Measurements from ENCODE around the gene C22orf39.

The C22orf39 gene

GRCh38 chr22:19424186-19424500 lies 23.4 kb downstream of the C22orf39 start:
- no peak for DNase-seq

GRCh38 chr22:19422440-19423301 lies 24.8 kb downstream of the C22orf39 start:
- no peak for DNase-seq

GRCh38 chr22:19420321-19420720 lies 27.2 kb downstream of the C22orf39 start:
- no peak for DNase-seq

- DNase-seq, result no peak
Measured at GRCh38 chr22:19419464-19420178, 27.9 kb downstream of the C22orf39 start.

- no peak for DNase-seq
Measured at GRCh38 chr22:19419086-19419463, 28.4 kb downstream of the C22orf39 start.

- DNase-seq, result no peak
Measured at GRCh38 chr22:19412923-19413322, 34.6 kb downstream of the C22orf39 start.

- DNase-seq, result no peak
Measured at GRCh38 chr22:19412478-19412877, 35.0 kb downstream of the C22orf39 start.

GRCh38 chr22:19411690-19412045 lies 35.8 kb downstream of the C22orf39 start:
- no peak for DNase-seq

- DNase-seq, result no peak
Measured at GRCh38 chr22:19410941-19411689, 36.4 kb downstream of the C22orf39 start.

GRCh38 chr22:19407649-19408606 lies 39.6 kb downstream of the C22orf39 start:
- no peak for DNase-seq

- DNase-seq, result no peak
Measured at GRCh38 chr22:19406846-19407245, 40.7 kb downstream of the C22orf39 start.

GRCh38 chr22:19406281-19406811 lies 41.2 kb downstream of the C22orf39 start:
- no peak for DNase-seq

- DNase-seq, result no peak
Measured at GRCh38 chr22:19405652-19406051, 41.9 kb downstream of the C22orf39 start.

GRCh38 chr22:19405133-19405532 lies 42.4 kb downstream of the C22orf39 start:
- no peak for DNase-seq

GRCh38 chr22:19404676-19405075 lies 42.8 kb downstream of the C22orf39 start:
- no peak for DNase-seq

GRCh38 chr22:19402642-19403191 lies 44.8 kb downstream of the C22orf39 start:
- no peak for DNase-seq

GRCh38 chr22:19401483-19401882 lies 46.0 kb downstream of the C22orf39 start:
- DNase-seq, result no peak

- DNase-seq, result no peak
Measured at GRCh38 chr22:19400881-19401280, 46.6 kb downstream of the C22orf39 start.

GRCh38 chr22:19398652-19399051 lies 48.9 kb downstream of the C22orf39 start:
- no peak for DNase-seq

- DNase-seq, result no peak
Measured at GRCh38 chr22:19398206-19398605, 49.3 kb downstream of the C22orf39 start.

GRCh38 chr22:19397734-19398104 lies 49.8 kb downstream of the C22orf39 start:
- no peak for DNase-seq

Measured in 8988T (cell line).